Esophagus squamous epithelium (tissue), 5 donors: ENCODE measurements around the gene FLT3. TPM values are rescaled to one million over a fixed set of nuclear protein-coding genes. Genes with fewer than 3 reads are reported as not detected.
"Not testable (repeated sequence)": the region's sequence is repeated elsewhere in the genome, so short reads cannot be mapped to it uniquely, and the experiment has no call there.

ENCODE experiments used
- DNase-seq: peaks from one replicate; lab custom pipeline; 2025; lab: John Stamatoyannopoulos, UW
- H3K27ac ChIP-seq, 4 donors: fragments of 200-600 bp; sonication (generic); one replicate each; pipeline ENCODE4 v1.5.1; 2016 to 2019; ENCODE audit warnings: mild to moderate bottlenecking in 1 of 4
- H3K27me3 ChIP-seq, 4 donors: fragments of 200-600 bp; sonication (generic); 1 replicate in 3 of 4; 2 replicates in 1 of 4; pipeline versions ENCODE4 v1.5.1 to v1.6.0; 2017 to 2021; ENCODE audit warnings: antibody characterized with exemption in 1 of 4
- H3K36me3 ChIP-seq, 3 donors: fragments of 200-600 bp; sonication (generic); one replicate each; pipeline ENCODE4 v1.5.1; 2016 to 2019
- H3K4me1 ChIP-seq, 3 donors: fragments of 200-600 bp; sonication (generic); one replicate each; pipeline ENCODE4 v1.5.1; 2017 to 2019
- H3K4me3 ChIP-seq, 4 donors: fragments of 200-600 bp; sonication (generic); 1 replicate in 3 of 4; 2 replicates in 1 of 4; pipeline ENCODE4 v1.5.1; 2016 to 2019; ENCODE audit warnings: mild to moderate bottlenecking in 2 of 4, moderate library complexity in 1 of 4
- H3K9me3 ChIP-seq, 3 donors: fragments of 200-600 bp; sonication (generic); one replicate each; pipeline ENCODE4 v1.5.1; 2016 to 2019
- POLR2A ChIP-seq, 4 donors: fragments of 450-650 bp; IDR thresholded peaks; one replicate each; pipeline ENCODE4 v1.6.1; 2017; ENCODE audit warnings: antibody characterized with exemption in 4 of 4, mild to moderate bottlenecking in 4 of 4, moderate library complexity in 3 of 4
- WGBS, 2 donors: methylation state at CpG; one replicate each; pipeline ENCODE4 v1.1.5; 2018; 5-methylcytosine and 5-hydroxymethylcytosine counted together
- intact Hi-C: fragments of 100-400 bp; cut with DNase I; formaldehyde crosslinking; loops from one replicate; pipeline ENCODE4 v1.15.0; 2022
- total RNA-seq, 4 donors: library from RNA; depleted of rRNA; stranded (reverse); fragments of >200 nt; gene quantifications; one replicate each; pipeline ENCODE4 v1.1.0, GENCODE V29; 2016
- TF ChIP-seq, protein P1 (sequence below), 6 experiments: fragments of 450-650 bp in 4 of 6; fragments of 200-600 bp in 2 of 6; sonication (generic) in 2 of 6; IDR thresholded peaks; one replicate each; pipeline ENCODE4 v1.5.1; 2016 to 2019; ENCODE audit warnings: antibody characterized with exemption in 6 of 6, mild to moderate bottlenecking in 4 of 6, moderate library complexity in 4 of 6
- donor health status: DM: yes; HTN: yes; CAD: no.

FLT3 gene
- total RNA-seq, 4 donors from 2014 or later: 0.09 to 1.5 (median 0.96) TPM

DNA sequence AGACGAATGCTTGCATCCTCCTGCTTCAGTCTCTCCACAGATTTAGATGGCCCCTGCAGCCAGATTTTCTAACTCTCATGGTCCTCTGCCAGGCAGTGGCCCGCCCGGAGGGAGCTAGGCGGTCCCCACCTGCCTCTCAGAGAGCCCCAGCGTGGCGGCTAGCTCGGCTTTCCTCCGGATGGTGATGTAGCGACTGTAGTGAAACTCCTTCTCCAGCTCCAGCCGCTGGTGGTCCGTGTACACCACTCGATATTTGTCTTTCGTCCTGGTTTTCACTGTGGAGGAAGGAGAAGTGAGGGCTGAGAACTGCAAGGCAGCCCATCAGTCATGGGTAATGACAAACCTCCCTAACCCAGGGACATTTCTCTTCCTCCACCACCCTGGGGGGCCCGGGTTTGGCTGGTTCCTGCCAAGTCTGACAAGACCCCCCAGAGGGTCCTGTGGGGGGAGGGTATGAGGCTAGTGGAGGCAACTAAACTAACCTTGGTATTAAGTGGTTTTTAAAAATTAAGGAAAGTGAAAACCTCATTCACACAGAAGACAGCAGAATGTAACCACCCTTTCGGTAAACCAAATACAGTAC is 135.5 kb downstream of the FLT3 start:
- TF ChIP-seq POLR2A (IDR thresholded peaks at IDR 0.05): no peak
- TF ChIP-seq, protein P1, sequence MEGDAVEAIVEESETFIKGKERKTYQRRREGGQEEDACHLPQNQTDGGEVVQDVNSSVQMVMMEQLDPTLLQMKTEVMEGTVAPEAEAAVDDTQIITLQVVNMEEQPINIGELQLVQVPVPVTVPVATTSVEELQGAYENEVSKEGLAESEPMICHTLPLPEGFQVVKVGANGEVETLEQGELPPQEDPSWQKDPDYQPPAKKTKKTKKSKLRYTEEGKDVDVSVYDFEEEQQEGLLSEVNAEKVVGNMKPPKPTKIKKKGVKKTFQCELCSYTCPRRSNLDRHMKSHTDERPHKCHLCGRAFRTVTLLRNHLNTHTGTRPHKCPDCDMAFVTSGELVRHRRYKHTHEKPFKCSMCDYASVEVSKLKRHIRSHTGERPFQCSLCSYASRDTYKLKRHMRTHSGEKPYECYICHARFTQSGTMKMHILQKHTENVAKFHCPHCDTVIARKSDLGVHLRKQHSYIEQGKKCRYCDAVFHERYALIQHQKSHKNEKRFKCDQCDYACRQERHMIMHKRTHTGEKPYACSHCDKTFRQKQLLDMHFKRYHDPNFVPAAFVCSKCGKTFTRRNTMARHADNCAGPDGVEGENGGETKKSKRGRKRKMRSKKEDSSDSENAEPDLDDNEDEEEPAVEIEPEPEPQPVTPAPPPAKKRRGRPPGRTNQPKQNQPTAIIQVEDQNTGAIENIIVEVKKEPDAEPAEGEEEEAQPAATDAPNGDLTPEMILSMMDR (IDR thresholded peaks at IDR 0.05): no peak
- WGBS, 2 donors: 32 to 35% methylated on average over 3 to 12 of the region's 15 CpGs
- Histone ChIP-seq H3K27me3 (peaks cover 50 to 100% (median 55%) of the 10 kb centered on the region in 4 donors), H3K36me3 (no peaks in the 10 kb centered on the region), H3K4me3 (no peak overlapping the region), H3K4me1 (peaks cover 22 to 52% (median 26%) of the 10 kb centered on the region in 3 donors), H3K27ac (no peak overlapping the region), H3K9me3 (no peaks in the 10 kb centered on the region)
- DNase-seq: no peak
- intact Hi-C loops: no loop called here

DNA sequence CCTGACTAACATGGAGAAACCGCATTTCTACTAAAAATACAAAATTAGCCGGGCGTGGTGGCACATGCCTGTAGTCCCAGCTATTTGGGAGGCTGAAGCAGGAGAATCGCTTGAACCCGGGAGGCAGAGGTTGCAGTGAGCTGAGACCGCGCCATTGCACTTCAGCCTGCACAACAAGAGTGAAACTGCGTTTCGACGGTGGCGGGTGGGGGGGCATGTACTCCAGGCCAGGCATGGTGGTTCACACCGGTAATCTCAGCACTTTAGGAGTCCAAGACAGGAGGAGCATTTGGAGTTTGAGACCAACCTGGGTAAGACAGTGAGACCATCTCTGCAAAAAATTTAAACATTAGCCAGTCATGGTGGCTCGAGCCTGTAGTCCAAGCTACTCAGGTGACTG is 136.2 kb downstream of the FLT3 start:
- H3K36me3 ChIP-seq, H3K27ac ChIP-seq, H3K4me3 ChIP-seq, DNase-seq, intact Hi-C loops, H3K9me3 ChIP-seq: not testable (repeated sequence)
- 62 to 78% methylated on average over 7 to 13 of the region's 13 CpGs for WGBS, 2 donors
- H3K27me3 ChIP-seq: peaks cover 52 to 100% (median 54%) of the 10 kb centered on the region in 4 donors
- peaks cover 22 to 56% (median 26%) of the 10 kb centered on the region in 3 donors for H3K4me1 ChIP-seq

DNA sequence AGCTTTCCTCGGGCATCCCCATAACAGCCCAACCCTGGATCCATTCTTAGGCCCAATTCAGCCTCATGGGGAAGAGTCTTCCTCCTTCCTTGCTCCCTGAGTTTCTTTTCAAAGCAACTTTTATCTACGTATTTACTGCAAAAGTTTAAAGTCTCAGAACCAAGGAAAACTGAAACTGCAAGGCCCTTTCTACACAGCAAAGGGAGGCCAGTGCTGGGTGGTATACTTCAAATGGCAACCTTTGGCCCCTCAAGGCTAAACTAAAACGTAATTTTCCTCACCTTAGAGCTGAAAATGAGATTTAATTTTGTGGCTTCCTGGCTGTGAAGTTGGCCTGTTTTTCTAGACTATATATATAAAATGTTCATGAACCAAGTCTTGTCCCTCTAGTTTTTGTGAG is 136.9 kb downstream of the FLT3 start:
- DNase-seq: no peak
- Histone ChIP-seq H3K9me3 (no peaks in the 10 kb centered on the region), H3K36me3 (no peaks in the 10 kb centered on the region), H3K27me3 (peaks cover 45 to 100% (median 54%) of the 10 kb centered on the region in 4 donors), H3K27ac (no peak overlapping the region), H3K4me3 (no peak overlapping the region), H3K4me1 (peaks cover 16 to 49% (median 19%) of the 10 kb centered on the region in 3 donors)
- intact Hi-C loops: no loop called here
- WGBS, 2 donors: 68 to 69% methylated on average over 3 of the region's 3 CpGs
- no peak for TF ChIP-seq POLR2A (IDR thresholded peaks at IDR 0.05)
- TF ChIP-seq, protein P1 (IDR thresholded peaks at IDR 0.05): no peak

DNA sequence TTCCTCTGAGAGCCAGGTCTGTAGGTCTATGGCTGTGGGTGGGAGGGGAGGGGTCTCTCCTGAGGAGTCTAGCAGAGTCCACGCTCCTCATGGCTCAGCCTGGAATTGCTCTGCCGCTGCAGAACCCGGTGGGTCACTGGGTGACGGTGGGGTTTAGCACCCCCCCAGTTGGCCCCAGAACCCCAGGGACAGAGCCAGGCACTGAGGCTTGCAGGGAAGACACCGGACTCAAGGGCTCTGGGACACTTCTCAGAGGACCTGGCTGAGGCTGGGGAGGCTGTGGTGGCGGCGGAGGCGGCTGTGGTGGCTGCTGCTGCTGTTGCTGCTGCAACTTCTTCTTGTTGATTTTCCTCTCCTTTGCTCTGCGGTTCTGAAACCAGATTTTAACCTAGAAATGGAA is 137.4 kb downstream of the FLT3 start:
- no peak for TF ChIP-seq POLR2A (IDR thresholded peaks at IDR 0.05)
- TF ChIP-seq, protein P1 (IDR thresholded peaks at IDR 0.05): no peak
- Histone ChIP-seq H3K9me3 (no peaks in the 10 kb centered on the region), H3K4me3 (no peak overlapping the region), H3K27me3 (peaks cover 40 to 100% (median 53%) of the 10 kb centered on the region in 4 donors), H3K4me1 (peaks cover 11 to 44% (median 14%) of the 10 kb centered on the region in 3 donors), H3K27ac (no peak overlapping the region), H3K36me3 (no peaks in the 10 kb centered on the region)
- 67 to 79% methylated on average over 1 to 5 of the region's 9 CpGs for WGBS, 2 donors
- no peak for DNase-seq
- intact Hi-C loops: no loop called here

DNA sequence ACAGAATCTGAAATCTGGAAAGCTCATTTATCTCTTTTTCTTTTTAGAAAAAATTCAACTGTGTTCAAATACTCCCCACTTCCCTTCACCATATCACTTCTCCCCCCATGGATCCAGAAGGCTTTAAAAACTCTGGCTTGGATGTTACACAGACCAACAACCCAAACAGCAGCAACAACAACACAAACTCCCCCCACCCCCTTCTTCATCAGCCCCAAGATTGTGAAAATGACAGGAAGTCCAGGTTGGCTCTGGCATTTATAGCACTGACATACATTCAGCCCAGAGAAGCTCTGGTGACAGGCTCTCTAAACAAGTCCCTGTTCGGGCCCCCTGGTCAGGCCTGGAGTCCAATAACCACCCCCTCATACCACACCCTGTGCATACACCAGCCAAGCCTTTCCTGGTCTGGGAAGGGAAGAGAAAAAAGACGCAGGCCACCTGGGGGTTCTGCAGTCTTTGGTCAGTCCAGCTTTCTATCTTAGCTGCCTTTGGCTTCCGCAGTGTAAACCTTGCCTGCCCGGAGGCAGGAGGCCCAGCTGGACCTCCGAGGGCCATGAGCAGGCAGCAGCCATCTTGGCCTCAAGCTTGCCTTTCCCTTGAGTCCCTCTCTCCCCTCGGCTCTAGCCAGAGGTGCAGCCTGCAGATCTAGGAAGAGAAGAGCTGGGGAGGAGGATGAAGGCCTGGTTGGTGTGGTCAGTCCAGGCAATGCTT is 138.1 kb downstream of the FLT3 start:
- TF ChIP-seq POLR2A (IDR thresholded peaks at IDR 0.05): no peak
- TF ChIP-seq, protein P1 (IDR thresholded peaks at IDR 0.05): no peak
- Histone ChIP-seq H3K4me3 (no peak overlapping the region), H3K36me3 (no peaks in the 10 kb centered on the region), H3K4me1 (peaks cover 11 to 37% (median 14%) of the 10 kb centered on the region in 3 donors), H3K9me3 (no peaks in the 10 kb centered on the region), H3K27ac (no peak overlapping the region), H3K27me3 (peaks cover 39 to 100% (median 46%) of the 10 kb centered on the region in 4 donors)
- 17 to 49% methylated on average over 2 of the region's 6 CpGs for WGBS, 2 donors
- no peak for DNase-seq
- intact Hi-C loops: no loop called here
